NCI-H2171 treated with DMSO at 0.1 percent for 48 hours (cell line): Measurements from ENCODE around the gene BABAM2.
"Not testable (repeated sequence)": the region's sequence is repeated elsewhere in the genome, so short reads cannot be mapped to it uniquely, and the experiment has no call there.

Experiments used
- DNase-seq: peaks from one replicate; lab custom pipeline; 2025; lab: John Stamatoyannopoulos, UW

BABAM2 gene

DNA sequence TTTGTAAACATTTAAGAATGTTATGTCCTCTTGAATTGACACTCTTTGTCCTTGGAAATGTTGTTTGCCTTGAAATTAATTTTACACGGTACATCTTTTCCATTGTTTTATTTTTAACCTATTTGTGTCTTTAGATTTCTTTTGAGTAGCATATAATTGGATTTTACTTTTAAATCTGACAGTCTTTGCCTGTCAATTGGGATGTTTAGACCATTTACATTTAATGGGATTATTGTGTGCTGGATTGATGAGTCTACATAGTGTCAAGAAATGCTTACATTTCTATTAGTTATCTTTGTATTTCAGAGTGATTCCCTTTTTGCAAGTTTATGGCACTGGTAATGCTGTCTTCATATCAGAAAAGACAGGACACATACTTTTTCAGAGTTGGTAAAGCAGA is 61.5 kb downstream of the BABAM2 start:
- DNase-seq, result no peak

DNA sequence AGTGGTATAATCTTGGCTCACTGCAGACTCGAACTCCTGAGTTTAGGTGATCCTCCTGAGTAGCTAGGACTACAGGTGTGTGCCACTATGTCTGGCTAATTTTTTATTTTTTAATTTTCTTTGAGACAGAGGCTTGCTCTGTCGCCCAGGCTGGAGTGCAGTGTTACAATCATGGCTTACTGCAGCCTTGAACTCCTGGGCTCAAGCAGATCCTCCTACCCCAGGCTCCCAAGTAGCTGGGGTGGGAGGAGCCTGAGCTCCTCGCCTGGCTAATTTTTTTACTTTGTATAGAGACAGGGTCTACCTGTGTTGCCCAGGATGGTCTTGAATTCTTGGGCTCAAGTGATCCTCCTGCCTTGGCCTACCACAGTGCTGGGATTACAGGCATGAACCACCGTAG is 62.5 kb downstream of the BABAM2 start:
- no peak for DNase-seq

DNA sequence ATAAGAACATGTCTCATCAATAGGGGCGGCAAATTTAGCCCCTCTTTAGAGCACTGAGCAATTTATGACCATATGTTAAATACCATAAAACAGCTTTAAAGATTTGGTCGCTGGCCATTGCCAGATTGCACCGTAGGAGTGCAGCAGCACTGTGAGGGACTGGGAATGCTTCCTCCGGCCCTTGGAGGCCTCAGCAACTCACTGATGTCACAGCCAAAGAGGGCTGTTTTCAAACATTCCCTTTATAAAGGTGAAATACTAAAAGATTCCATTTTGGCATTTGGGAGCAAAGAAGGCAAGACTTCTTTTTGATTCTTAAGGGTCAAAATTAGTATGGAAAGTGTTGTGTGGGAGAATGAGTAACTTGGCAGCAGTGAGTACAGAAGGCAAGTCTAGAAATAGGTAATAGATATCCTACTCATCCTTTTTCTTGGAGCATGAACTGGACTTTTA is 63.7 kb downstream of the BABAM2 start:
- DNase-seq, result peak; percentile 39

DNA sequence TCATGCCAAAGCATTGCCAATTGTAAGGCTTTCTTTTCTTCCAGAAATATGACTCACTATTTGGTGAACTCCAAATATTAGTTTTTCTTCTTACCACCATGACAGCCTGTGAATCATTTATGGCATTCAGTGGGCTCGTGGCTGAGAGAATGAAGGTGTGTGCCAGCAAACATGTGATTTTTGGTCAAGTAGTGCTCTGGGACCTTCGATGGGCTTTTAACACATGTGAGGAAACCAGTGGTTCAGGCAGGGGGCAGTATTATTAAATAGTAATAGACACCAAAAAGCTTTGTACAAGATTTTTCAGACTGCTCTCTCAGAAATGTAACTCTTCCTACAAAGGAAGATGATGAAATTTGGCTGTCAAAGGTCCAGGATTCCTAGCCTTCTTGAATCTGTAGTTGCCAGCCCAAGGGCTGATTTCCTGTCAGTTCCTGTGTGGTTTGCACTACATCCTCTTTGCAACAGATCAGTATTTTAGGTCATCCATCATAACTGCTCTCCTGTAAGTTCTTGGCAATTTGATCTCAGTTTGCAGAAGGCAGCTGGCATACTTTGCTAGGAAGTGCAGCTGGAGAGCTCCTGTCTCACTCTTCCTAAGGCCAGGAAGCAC is 64.3 kb downstream of the BABAM2 start:
- peak; percentile 76 for DNase-seq

DNA sequence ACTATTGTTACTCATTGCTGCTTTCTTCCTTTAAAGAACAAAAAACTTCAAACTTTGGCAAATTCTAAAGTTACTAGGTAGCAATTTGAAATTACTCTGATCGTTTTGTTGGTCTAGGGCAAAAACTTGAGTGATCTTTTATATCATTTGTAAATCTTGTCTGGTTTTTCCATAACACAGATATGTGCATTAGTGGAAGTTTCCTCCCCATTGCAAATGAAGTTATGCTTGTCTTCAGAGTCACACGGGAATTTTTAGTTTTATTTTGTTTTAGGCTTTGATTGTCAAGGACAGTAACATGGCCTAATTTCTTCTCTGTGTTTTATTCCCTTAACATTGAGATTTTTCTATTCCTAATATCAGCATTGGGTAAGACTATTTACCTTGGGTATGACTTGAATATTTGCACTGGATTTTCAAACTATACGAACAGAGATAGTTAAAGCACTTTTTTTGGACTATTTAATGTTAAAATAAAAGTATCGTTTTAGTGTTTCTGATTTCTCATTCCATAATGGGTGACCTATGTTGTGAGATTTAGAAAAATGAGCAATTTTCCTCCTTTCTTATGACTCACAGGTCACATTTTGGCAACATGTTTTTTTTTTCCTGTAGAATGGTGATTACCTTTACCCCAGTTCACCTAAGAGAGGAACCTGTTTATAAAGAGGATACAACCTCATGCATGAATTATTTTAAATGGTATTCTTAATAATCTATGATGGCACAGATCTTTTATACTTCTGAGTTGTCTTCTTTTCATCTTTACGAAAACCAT is 65.0 kb downstream of the BABAM2 start:
- DNase-seq, result no peak

DNA sequence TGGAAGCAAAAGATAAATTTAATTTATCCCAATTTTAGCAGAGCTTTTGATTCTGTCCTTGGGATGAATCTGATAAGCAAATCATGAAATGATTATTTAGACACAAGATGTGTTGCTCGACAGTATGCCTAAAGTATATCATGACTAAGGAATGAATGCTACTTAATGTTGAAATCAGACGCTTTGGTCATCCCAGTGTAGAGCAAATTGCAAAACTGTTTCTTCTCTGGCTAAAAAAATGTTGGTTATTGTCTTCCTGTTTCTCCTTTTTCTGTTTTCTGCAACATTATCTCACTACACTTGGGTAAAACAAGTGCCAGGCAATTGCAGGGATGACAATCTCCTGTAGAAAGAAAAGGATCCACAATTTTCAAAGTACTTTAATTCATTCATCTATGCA is 66.4 kb downstream of the BABAM2 start:
- DNase-seq, result no peak

DNA sequence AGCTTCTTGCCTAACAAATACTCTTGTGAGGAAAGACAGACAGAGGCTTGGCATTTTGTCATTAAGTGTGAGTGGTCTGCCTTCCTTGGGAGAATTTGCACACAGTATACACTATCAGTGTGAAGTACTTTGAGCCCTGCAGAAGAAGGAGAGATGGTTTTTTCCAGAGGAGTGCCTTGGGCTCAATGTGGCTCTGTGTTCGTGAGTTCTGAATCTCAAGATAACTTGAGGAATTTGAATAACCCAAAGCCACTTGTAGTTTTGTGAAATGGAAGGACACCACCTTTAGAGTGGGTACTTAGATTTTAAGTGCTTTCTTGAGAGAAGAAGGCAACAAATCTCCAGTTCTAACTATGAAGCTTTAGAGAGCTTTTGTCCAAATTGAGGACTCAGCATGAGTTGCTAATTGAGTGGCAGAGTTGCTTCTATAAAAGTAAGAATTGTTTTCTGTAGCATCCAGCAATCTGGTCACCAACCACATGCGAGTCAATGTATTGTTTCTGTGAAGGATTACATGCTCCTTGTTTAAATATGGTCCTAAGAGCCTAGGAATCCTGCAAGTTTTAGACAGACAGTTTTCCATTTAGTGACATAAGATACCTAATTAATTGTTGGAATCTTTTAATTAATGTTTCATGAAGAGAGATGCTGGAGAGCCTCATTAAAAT is 68.3 kb downstream of the BABAM2 start:
- no peak for DNase-seq

DNA sequence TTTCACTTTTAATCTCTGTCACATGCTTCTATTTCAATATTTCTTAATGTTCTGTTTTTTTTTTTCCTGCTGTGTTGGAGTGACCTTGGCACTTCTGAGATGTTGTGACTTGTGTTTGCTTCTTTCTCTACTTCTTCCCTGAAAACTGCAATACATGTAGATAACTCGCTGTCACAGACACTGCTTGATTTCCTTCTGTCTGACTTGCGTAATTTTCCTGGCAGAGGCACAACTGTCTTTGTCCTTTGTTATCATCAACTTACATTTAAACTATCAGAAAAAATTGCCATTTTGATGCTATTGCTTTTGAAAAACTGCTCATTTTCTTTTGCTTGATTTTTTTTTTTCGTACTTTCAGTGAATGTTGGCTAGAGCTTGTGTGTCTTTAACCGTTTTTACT is 69.0 kb downstream of the BABAM2 start:
- DNase-seq, result no peak

DNA sequence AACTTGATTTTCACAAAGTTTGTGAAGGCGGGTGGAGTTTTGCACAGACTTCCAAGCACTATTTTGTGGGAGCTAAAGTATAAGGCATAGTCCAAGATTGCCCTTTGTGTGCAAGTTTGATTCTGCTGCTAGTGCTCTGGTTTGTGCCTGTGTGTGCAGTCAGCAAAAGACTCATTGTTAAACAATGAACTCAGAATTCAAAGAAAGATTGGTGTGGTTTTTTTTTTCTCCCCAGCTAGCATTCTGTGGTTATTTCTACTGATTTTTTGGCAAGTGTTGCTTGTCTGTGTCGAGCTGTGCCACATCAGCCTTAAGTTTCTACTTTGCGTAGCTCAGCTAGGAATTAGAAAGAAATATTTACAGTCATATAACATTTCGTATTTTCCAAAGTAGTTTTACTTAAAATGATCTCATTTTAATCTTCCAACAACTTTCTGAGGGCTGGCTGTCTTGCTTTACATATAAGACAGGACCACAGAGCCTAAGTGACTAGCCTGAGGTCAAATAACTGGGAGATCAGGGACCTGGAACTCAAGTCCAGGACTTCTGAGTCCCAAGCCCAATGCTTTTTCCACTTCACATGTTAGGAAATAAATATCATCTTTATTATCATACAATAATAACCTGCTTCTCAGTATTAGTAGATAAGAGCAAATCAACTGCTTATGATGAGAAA is 69.8 kb downstream of the BABAM2 start:
- no peak for DNase-seq

DNA sequence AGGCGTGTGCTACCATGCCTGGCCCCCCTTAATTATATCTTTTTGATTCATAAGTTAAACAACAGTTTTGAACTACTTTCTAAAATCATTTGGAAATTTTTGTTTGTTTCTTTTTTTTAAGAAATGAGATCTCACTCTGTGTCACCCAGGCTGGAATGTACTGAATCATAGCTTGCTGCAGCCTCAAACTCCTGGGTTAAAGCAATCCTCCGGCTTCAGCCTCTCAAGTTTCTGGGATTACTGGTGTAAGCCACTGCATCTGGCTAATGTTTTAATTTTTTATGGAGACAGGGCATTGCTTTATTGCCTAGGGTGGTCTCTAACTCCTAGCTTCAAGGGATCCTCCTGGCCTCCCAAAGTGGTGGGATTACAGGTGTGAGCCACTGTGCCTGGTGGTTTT is 71.5 kb downstream of the BABAM2 start:
- DNase-seq, result no peak

DNA sequence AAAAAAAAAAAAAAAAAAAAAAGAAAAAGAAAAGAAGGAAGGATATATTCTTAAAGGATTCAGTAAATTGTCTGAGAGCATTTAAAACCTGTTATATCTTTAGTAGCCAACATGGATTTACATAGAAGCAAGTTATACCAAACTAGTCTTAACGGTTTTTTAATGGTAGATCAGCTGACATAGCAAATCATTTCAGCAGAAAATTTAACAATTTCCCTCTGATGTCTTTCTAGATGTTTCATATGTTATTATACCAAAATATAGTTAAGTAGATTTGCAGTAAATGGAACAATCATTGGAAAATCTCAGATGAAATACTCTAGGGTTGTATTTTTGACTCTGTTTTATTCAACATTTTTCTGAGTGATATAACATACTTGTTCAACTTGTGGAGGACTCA is 72.9 kb downstream of the BABAM2 start:
- no peak for DNase-seq

DNA sequence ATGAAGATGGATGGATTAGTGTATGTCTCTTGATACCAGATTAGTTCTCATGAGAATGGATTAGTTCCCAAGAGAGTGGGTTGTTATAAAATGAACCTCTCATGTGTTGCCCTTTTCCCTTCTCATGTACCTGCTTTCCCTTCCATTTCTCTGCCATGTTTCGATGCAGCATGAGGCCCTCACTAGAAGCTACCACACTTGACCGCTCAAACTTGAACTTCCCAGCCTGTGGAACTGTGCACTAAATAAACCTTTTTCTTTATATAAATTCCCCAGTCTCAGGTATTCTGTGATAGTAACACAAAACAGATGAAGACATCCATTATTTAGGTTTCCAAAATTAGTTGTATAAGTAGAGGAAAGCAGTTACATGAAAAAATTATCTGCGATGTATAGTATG is 73.5 kb downstream of the BABAM2 start:
- no peak for DNase-seq

DNA sequence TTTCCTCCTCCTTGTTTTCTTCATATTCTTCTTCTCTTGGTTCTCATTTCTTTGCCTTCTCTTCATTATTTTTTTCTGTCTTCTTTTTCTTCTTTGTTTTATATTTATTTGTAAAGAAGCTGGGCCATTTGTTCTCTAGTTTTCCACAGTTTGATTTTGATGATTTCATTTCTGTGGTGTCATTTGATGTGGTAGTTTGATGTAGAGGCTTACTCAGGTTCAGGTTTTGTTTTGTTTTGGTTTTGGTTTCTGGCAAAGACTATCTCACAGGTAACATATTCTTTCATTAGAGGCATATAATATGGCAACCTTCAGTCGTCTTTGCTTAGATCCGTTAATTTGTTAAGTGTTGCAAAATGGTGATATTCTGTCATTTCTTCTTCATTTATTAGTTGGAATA is 75.3 kb downstream of the BABAM2 start:
- DNase-seq, result no peak

DNA sequence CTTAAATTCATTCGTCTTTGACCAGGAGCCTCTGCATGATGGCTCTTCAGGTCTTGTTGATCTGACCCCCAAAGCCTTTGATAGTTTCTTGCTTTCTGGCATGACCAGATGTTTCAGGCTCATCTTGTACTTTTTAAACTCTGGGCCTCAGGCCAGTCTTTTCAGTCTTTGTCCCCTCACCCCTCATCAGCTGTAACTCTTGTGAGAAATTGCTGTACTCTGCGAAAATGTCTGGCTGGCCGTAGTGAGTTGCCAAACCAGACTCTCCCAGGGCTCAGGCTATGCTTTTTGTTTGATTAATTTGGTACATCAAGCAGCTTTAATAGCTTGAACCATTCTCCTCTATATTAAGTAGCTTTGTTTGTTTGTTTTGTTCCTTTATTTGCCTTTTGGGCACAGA is 75.9 kb downstream of the BABAM2 start:
- no peak for DNase-seq

DNA sequence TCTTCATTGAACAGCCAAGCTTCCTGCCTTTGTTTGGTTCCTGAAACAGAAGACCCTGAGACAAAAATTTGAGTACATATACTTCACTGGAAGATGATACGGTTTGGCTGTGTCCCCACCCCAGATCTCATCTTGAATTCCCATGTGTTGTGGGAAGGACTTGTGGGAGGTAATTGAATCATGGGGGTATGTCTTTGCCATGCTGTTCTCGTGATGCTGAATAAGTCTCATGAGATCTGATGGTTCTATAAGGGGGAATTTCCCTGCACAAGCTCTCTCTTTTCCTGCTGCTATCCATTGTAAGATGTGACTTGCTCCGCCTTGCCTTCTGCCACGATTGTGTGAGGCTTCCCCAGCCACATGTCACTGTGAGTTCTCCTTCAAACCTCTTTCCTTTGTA is 76.5 kb downstream of the BABAM2 start:
- peak; percentile 71 for DNase-seq

DNA sequence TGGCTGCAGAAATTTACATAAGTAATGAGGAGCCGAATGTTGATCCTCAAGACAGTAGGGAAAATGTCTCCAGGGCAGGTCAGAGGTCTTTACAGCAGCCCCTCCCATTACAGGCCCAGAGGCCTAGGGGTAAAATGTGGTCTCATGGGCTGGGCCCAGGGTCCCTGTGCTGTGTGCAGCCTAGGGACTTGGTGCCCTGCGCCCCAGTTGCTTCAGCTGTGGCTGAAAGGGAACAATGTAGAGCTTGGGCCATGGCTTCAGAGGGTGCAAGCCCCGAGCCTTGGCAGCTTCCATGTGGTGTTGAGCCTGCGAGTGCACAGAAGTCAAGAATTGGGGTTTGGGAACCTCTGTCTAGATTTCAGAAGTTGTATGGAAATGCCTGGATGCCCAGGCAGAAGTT is 77.5 kb downstream of the BABAM2 start:
- DNase-seq, result not testable (repeated sequence)

DNA sequence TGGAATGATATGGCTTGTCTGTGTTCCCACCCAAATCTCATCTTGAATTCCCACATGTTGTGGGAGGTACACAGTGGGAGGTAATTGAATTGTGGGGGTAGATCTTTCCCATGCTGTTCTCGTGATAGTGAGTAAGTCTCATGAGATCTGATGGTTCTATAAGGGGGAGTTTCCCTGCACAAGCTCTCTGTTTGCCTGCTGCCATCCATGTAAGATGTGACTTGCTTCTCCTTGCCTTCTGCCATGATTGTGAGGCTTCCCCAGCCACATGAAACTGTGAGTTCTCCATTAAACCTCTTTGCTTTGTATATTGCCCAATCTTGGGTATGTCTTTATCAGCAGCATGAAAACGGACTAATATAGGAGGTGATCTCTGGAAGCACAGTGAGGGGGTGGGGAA is 78.4 kb downstream of the BABAM2 start:
- DNase-seq, result not testable (repeated sequence)

DNA sequence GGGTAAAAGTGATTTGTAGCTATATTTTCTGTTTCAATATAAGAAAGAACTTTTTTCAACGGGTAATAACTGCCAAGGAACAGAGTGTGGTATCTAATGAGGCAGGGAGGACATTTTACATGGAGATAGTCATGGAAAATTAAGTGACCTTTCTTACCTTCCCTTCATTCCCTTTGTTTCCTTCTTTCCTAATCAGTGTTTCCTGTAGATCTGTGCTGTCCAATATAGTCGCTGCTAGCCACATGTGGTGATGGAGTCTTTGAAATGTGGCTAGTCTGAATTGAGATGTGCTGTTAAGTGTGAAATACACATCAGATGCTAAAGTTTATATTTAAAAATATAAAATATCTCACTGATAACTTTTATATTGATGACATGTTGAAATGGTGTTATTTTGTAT is 81.8 kb downstream of the BABAM2 start:
- DNase-seq, result no peak

DNA sequence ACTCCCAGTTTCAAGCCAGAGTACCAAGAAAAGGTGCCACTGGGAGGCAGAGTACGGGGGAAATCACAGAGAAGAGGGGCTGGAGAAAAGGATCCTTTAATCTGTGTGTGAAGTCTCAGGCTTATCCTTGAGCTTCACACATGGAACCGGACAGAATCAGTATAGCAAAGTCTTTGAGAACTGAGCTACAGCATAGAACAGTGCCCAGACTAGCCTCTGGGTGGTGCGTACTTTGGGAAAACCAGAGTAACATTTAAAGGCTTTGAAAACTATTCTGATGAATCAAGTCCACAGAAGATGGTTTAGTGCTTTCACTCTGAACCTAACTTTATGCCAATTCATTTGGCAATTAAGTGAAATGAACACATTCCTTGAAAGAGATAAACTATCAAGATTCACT is 83.1 kb downstream of the BABAM2 start:
- DNase-seq, result no peak

DNA sequence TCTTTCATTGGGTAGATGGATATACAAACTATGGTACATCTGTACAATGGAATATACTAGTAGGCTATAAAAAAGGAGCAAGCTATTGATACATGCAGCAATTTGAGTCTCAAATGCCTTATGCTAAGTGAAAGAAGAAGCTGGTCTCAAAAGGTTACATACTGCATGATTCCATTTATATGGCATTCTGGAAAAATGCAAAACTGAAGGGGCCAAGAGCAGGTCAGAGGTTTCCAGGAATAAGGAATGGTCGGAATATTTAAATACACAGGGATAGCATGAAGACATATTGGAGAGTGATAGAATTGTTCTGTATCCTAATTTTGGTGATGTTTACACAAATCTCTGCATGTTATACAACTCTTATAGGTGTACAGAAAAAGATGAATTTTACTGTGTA is 85.8 kb downstream of the BABAM2 start:
- DNase-seq, result no peak

DNA sequence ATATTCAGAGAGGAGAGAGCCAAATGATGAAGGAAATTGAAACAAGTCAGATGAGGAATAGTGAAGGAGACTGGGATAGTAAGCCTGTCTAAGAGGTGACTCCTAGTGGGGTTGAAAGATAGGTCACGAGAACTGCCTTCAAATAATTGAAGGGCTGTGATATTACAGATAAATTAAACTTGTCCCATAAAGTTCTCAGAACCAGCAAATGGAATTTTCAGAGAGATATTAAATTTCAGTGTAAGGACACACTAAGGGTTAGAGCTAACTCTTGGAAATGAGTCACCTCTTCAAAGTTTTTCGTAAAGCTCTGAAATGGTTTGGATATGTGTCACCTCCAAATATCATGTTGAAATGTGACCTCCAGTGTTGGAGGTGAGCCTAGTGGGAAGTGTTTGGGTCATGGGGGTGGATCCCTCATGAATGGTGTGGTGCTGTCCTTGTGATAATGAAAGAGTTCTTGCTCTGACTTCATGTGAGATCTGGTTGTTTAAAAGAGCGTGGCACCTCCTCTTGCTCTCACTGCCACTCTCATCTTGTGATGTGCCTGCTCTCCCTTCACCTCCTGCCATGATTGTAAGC is 87.3 kb downstream of the BABAM2 start:
- DNase-seq, result no peak

DNA sequence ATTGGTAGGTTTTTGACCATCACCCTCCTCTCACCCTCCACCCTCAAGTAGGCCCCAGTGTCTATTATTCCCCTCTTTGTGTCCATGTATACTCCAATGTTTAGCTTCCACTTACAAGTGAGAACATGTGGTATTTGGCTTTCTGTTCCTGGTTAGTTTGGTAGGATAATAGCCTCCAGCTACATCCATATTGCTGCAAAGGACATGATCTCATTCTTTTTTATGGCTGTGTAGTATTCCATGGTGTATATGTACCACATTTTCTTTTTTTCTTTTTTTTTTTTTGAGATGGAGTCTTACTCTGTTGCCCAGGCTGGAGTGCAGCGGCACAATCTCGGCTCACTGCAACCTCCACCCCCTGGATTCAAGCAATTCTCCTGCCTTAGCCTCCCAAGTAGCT is 88.2 kb downstream of the BABAM2 start:
- not testable (repeated sequence) for DNase-seq
